K562 (cell line): ENCODE results near the gene EDARADD. TPM values are rescaled to one million over a fixed set of nuclear protein-coding genes. Genes with fewer than 3 reads are reported as not detected.
A peak's percentile ranks its signal among the peaks of the same experiment; 100 is the strongest.

Experiments used
- CSDE1 ChIP-seq, 2 experiments: fragments of 450-650 bp; IDR thresholded peaks; 2 replicates each; pipeline ENCODE4 v1.6.1; 2016; ENCODE audit warnings: mild to moderate bottlenecking in 1 of 2
- EP300 ChIP-seq: IDR thresholded peaks from 2 replicates; pipeline ENCODE4 v1.6.1; 2012; ENCODE audit warnings: low read length, improper control_type of control experiment
- FIP1L1 ChIP-seq: fragments of 200-400 bp; formaldehyde crosslinking; IDR thresholded peaks from 2 replicates; pipeline ENCODE4 v1.6.1; 2018; ENCODE audit warnings: mild to moderate bottlenecking, low read depth, low read length; ENCODE audit not compliant: poor library complexity, severe bottlenecking
- KAT8 ChIP-seq: fragments of 450-650 bp; IDR thresholded peaks from 2 replicates; pipeline ENCODE4 v1.6.1; 2016; ENCODE audit warnings: low read depth, mild to moderate bottlenecking
- KLF13 ChIP-seq: fragments of 450-650 bp; IDR thresholded peaks from 2 replicates; pipeline ENCODE4 v1.6.1; 2016; ENCODE audit warnings: missing genetic modification characterization, low read depth, mild to moderate bottlenecking, missing compliant biosample characterization, moderate library complexity, borderline replicate concordance
- MTA3 ChIP-seq: fragments of 450-650 bp; formaldehyde crosslinking; IDR thresholded peaks from 2 replicates; pipeline ENCODE4 v1.6.1; 2017; ENCODE audit warnings: mild to moderate bottlenecking, borderline replicate concordance
- NCOA4 ChIP-seq: fragments of 450-650 bp; IDR thresholded peaks from 2 replicates; pipeline ENCODE4 v1.6.1; 2018; ENCODE audit warnings: mild to moderate bottlenecking; ENCODE audit not compliant: partially characterized antibody
- NFXL1 ChIP-seq: fragments of 450-650 bp; formaldehyde crosslinking; IDR thresholded peaks from 2 replicates; pipeline ENCODE4 v1.4.0; 2021; ENCODE audit warnings: mild to moderate bottlenecking
- NR2C2 ChIP-seq, 2 experiments: fragments of 200-800 bp in 1 of 2; sonication (Bioruptor generic) in 1 of 2; sonication (generic) in 1 of 2; formaldehyde crosslinking in 1 of 2; IDR thresholded peaks; 2 replicates each; pipeline versions ENCODE4 v1.6.1 to v1.8.0; 2016 to 2022; ENCODE audit warnings: mild to moderate bottlenecking in 1 of 2, missing compliant biosample characterization in 1 of 2, missing genetic modification characterization in 1 of 2, missing genetic modification reagents in 1 of 2
- POLR2A ChIP-seq: fragments of 450-650 bp; conservative IDR thresholded peaks from 2 replicates; pipeline ENCODE4 v1.6.1; 2016
- RBM22 ChIP-seq: fragments of 200-400 bp; formaldehyde crosslinking; IDR thresholded peaks from 2 replicates; pipeline ENCODE4 v1.6.1; 2018; ENCODE audit warnings: low read length, low read depth; ENCODE audit not compliant: poor library complexity, severe bottlenecking
- SETDB1 ChIP-seq: IDR thresholded peaks from one replicate; pipeline ENCODE4 v1.6.1; 2012; ENCODE audit warnings: low read length, control low read depth, inconsistent platforms
- SNIP1 ChIP-seq: fragments of 450-650 bp; IDR thresholded peaks from 2 replicates; pipeline ENCODE4 v1.7.1; 2017; ENCODE audit warnings: low read depth, mild to moderate bottlenecking
- ZBED1 ChIP-seq: IDR thresholded peaks from 2 replicates; pipeline ENCODE4 v1.6.1; 2014
- ZNF146 ChIP-seq: IDR thresholded peaks from one replicate; pipeline ENCODE4 v1.6.1; 2018; ENCODE audit warnings: missing compliant biosample characterization; ENCODE audit not compliant: unreplicated experiment
- polyA plus RNA-seq, 8 experiments: library from polyadenylated mRNA; depleted of rRNA in 4 of 8; stranded (reverse) in 5 of 8; unstranded in 3 of 8; fragments of >200 nt; fragmentation: Nextera tagmentation in 2 of 8; fragmentation: Illumina TruSeq in 1 of 8; extraction: Ambion mirVana in 2 of 8; extraction: Trizol in 1 of 8; gene quantifications; 2 replicates each; pipeline versions ENCODE4 v1.2.1 to v1.2.3, GENCODE V29; 2011 to 2014; ENCODE audit warnings: inconsistent platforms in 1 of 8, missing spikeins in 1 of 8
- total RNA-seq, 7 experiments: library from RNA; depleted of rRNA in 6 of 7; stranded (reverse); fragments of >200 nt in 6 of 7; fragmentation: Illumina TruSeq in 2 of 7; extraction: Trizol in 2 of 7; gene quantifications; 2 replicates each; pipeline versions ENCODE4 v1.2.1 to v1.2.3, GENCODE V29; 2011 to 2021; ENCODE audit warnings: low replicate concordance in 1 of 7
- TF ChIP-seq, protein P1 (sequence below): sonication (generic); formaldehyde crosslinking; IDR thresholded peaks from 2 replicates; pipeline ENCODE4 v1.5.0; 2020; ENCODE audit warnings: missing genetic modification reagents
- TF ChIP-seq, protein P2 (sequence below): sonication (generic); formaldehyde crosslinking; IDR thresholded peaks from 2 replicates; pipeline ENCODE4 v1.8.1; 2023; ENCODE audit warnings: mild to moderate bottlenecking, missing genetic modification reagents
- TF ChIP-seq, protein P3 (sequence below): sonication (generic); formaldehyde crosslinking; IDR thresholded peaks from 2 replicates; pipeline ENCODE4 v1.8.1; 2022; ENCODE audit warnings: missing genetic modification reagents
- TF ChIP-seq, protein P4 (sequence below): fragments of 450-650 bp; IDR thresholded peaks from 2 replicates; pipeline ENCODE4 v1.6.1; 2016; ENCODE audit warnings: borderline replicate concordance
- TF ChIP-seq, protein P5 (sequence below): fragments of 250-450 bp; sonication (Bioruptor Pico); IDR thresholded peaks from 2 replicates; pipeline ENCODE4 v1.8.0; 2021; ENCODE audit warnings: mild to moderate bottlenecking, moderate library complexity

EDARADD gene
- total and polyA plus RNA-seq, 9 of the 15 experiments (the other 6 are each of a cell fraction or from before 2014, with no cell fraction given) = 0.46 to 32.4 (median 20.6) TPM

DNA sequence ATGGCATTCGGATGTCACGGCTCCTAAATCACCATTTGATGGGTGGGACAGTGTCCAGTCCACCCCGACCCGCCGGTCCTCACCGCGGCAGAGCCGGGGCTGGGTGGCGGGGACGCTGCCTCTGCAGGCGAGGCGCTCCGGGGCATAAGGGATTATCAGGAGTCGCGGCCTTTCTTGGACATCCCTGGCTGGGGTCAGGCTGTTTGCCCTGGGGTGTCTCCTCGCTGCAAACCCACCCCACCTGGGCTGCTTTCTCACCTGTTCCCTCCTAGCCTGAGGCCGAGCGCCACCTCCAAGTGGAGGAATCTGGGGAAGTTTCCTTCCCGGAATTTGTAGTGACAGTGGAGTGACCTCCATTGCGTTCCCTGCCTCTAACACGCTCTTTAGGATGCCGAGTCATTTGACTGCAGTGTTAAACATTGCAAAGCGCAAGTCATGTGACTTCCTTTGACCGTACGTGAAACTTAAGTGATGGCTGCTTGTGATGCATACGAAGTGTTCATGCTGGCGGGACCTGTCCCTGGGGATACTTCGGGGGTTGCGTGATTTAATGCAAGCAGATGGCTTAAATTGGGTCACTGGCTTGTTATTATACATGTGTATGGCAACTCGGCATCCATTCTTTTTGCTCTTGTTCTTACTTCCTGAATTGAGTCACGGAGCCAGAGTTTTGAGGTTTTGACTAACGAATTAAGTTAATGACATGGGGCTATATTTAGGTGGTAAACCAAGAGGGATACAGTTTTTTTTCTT, 130.2 kb downstream of the EDARADD start (continued):
- TF ChIP-seq SNIP1 = no peak
- no peak for TF ChIP-seq SETDB1
- no peak for TF ChIP-seq FIP1L1
- TF ChIP-seq CSDE1 (IDR thresholded peaks at IDR 0.05) = no peak
- TF ChIP-seq, protein P1, sequence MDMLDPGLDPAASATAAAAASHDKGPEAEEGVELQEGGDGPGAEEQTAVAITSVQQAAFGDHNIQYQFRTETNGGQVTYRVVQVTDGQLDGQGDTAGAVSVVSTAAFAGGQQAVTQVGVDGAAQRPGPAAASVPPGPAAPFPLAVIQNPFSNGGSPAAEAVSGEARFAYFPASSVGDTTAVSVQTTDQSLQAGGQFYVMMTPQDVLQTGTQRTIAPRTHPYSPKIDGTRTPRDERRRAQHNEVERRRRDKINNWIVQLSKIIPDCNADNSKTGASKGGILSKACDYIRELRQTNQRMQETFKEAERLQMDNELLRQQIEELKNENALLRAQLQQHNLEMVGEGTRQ (CRISPR knock-in tag) = peak; percentile 91
- 0 out of 2 replicates have a peak, but pooled peaks have one; percentile 11 for TF ChIP-seq NR2C2 (CRISPR knock-in tag; IDR thresholded peaks at IDR 0.05)
- TF ChIP-seq NR2C2 (tag; IDR thresholded peaks at IDR 0.05) = peak; percentile 83
- no peak for TF ChIP-seq KAT8
- TF ChIP-seq, protein P2, sequence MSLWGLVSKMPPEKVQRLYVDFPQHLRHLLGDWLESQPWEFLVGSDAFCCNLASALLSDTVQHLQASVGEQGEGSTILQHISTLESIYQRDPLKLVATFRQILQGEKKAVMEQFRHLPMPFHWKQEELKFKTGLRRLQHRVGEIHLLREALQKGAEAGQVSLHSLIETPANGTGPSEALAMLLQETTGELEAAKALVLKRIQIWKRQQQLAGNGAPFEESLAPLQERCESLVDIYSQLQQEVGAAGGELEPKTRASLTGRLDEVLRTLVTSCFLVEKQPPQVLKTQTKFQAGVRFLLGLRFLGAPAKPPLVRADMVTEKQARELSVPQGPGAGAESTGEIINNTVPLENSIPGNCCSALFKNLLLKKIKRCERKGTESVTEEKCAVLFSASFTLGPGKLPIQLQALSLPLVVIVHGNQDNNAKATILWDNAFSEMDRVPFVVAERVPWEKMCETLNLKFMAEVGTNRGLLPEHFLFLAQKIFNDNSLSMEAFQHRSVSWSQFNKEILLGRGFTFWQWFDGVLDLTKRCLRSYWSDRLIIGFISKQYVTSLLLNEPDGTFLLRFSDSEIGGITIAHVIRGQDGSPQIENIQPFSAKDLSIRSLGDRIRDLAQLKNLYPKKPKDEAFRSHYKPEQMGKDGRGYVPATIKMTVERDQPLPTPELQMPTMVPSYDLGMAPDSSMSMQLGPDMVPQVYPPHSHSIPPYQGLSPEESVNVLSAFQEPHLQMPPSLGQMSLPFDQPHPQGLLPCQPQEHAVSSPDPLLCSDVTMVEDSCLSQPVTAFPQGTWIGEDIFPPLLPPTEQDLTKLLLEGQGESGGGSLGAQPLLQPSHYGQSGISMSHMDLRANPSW = 0 out of 2 replicates have a peak, but pooled peaks have one; percentile 83
- TF ChIP-seq ZNF146 (CRISPR knock-in tag) = no peak
- TF ChIP-seq, protein P3, sequence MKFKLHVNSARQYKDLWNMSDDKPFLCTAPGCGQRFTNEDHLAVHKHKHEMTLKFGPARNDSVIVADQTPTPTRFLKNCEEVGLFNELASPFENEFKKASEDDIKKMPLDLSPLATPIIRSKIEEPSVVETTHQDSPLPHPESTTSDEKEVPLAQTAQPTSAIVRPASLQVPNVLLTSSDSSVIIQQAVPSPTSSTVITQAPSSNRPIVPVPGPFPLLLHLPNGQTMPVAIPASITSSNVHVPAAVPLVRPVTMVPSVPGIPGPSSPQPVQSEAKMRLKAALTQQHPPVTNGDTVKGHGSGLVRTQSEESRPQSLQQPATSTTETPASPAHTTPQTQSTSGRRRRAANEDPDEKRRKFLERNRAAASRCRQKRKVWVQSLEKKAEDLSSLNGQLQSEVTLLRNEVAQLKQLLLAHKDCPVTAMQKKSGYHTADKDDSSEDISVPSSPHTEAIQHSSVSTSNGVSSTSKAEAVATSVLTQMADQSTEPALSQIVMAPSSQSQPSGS (CRISPR knock-in tag) = no peak
- TF ChIP-seq RBM22 = no peak
- TF ChIP-seq NFXL1 (CRISPR knock-in tag) = no peak
- 0 out of 2 replicates have a peak, but pooled peaks have one; percentile 22 for TF ChIP-seq EP300
- TF ChIP-seq, protein P4, sequence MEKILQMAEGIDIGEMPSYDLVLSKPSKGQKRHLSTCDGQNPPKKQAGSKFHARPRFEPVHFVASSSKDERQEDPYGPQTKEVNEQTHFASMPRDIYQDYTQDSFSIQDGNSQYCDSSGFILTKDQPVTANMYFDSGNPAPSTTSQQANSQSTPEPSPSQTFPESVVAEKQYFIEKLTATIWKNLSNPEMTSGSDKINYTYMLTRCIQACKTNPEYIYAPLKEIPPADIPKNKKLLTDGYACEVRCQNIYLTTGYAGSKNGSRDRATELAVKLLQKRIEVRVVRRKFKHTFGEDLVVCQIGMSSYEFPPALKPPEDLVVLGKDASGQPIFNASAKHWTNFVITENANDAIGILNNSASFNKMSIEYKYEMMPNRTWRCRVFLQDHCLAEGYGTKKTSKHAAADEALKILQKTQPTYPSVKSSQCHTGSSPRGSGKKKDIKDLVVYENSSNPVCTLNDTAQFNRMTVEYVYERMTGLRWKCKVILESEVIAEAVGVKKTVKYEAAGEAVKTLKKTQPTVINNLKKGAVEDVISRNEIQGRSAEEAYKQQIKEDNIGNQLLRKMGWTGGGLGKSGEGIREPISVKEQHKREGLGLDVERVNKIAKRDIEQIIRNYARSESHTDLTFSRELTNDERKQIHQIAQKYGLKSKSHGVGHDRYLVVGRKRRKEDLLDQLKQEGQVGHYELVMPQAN = peak; percentile 74; the same call in 1 of the 2 replicates
- TF ChIP-seq MTA3 = no peak; the same call in 1 of the 2 replicates
- TF ChIP-seq POLR2A = peak; percentile 88
- no peak for TF ChIP-seq ZBED1
- TF ChIP-seq, protein P5, sequence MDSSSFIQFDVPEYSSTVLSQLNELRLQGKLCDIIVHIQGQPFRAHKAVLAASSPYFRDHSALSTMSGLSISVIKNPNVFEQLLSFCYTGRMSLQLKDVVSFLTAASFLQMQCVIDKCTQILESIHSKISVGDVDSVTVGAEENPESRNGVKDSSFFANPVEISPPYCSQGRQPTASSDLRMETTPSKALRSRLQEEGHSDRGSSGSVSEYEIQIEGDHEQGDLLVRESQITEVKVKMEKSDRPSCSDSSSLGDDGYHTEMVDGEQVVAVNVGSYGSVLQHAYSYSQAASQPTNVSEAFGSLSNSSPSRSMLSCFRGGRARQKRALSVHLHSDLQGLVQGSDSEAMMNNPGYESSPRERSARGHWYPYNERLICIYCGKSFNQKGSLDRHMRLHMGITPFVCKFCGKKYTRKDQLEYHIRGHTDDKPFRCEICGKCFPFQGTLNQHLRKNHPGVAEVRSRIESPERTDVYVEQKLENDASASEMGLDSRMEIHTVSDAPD = no peak
- TF ChIP-seq NCOA4 = no peak
- no peak for TF ChIP-seq KLF13 (tag)
